MCF 10A (cell line): ENCODE measurements around the gene UMODL1. TPM values are rescaled to one million over a fixed set of nuclear protein-coding genes. Genes with fewer than 3 reads are reported as not detected.

ENCODE experiments used
- BruUV-seq: library from RNA; stranded (reverse); fragments of 400-500 nt; replicated peaks from 2 replicates; lab custom pipeline; 2021; lab: Mats Ljungman, UMichigan
- CTCF ChIA-PET: fragments of 300-600 bp; sonication (Branson Sonifier 250); formaldehyde crosslinking; extraction: SDS; loops from one replicate; lab custom pipeline; 2021; ENCODE audit warnings: antibody characterized with exemption, inconsistent platforms; lab: Yijun Ruan, JAX
- POLR2A ChIA-PET: fragments of 300-600, 350-650 bp; sonication (Branson Sonifier 250); formaldehyde crosslinking; extraction: SDS; loops from one replicate; lab custom pipeline; 2020; ENCODE audit warnings: antibody characterized with exemption, inconsistent platforms; lab: Yijun Ruan, JAX
- DNase-seq: peaks from one replicate; pipeline ENCODE4 v3.0.0-alpha.2; 2018; ENCODE audit not compliant: unreplicated experiment
- H3K27ac Mint-ChIP-seq: one replicate; pipeline ENCODE4 v1.8.0; 2022; ENCODE audit warnings: mild to moderate bottlenecking, low read depth, mixed read lengths; ENCODE audit not compliant: unreplicated experiment
- H3K27me3 Mint-ChIP-seq: one replicate; pipeline ENCODE4 v1.8.0; 2022; ENCODE audit warnings: mixed read lengths; ENCODE audit not compliant: insufficient read depth, unreplicated experiment
- H3K36me3 Mint-ChIP-seq: one replicate; pipeline ENCODE4 v1.8.0; 2022; ENCODE audit warnings: mild to moderate bottlenecking, moderate library complexity, mixed read lengths; ENCODE audit not compliant: insufficient read depth, unreplicated experiment
- H3K4me1 Mint-ChIP-seq: one replicate; pipeline ENCODE4 v1.8.0; 2022; ENCODE audit warnings: mixed read lengths; ENCODE audit not compliant: insufficient read depth, unreplicated experiment
- H3K4me3 Mint-ChIP-seq: one replicate; pipeline ENCODE4 v1.8.0; 2022; ENCODE audit warnings: mild to moderate bottlenecking, moderate library complexity, mixed read lengths; ENCODE audit not compliant: unreplicated experiment
- H3K9me3 Mint-ChIP-seq: one replicate; pipeline ENCODE4 v1.8.0; 2022; ENCODE audit warnings: mixed read lengths; ENCODE audit not compliant: unreplicated experiment
- CTCF ChIP-seq: fragments of 200-600 bp; IDR thresholded peaks from one replicate; pipeline ENCODE4 v1.8.0; 2022; ENCODE audit warnings: antibody characterized with exemption, mild to moderate bottlenecking; ENCODE audit not compliant: unreplicated experiment
- intact Hi-C: fragments of 100-400 bp; cut with micrococcal nuclease; formaldehyde crosslinking; loops from 2 replicates; pipeline ENCODE4 v1.14.1; 2022
- total RNA-seq: library from RNA; stranded (reverse); gene quantifications from 2 replicates; pipeline ENCODE4 v1.2.3, GENCODE V29; 2022

The UMODL1 gene
- total RNA-seq, 1 experiment from 2014 or later: not detected

GRCh38 chr21:42154237-42155044 lies 83.3 kb downstream of the UMODL1 start:
- no peak for TF ChIP-seq CTCF
- no TSS peak for BruUV-seq
- no peak for DNase-seq
- Mint-ChIP-seq H3K27ac (no peak overlapping the region), H3K4me1 (no peaks in the 10 kb centered on the region), H3K27me3 (no peaks in the 10 kb centered on the region), H3K4me3 (no peak overlapping the region), H3K9me3 (no peaks in the 10 kb centered on the region), H3K36me3 (no peaks in the 10 kb centered on the region)
- ChIA-PET POLR2A (no interaction called here), CTCF (interaction anchor here (0.6 to 4.2 kb wide), 4 partner anchors 9 to 35 kb away, joined by 3 to 25 read pairs (median 3); no protein-coding TSS in a partner anchor)
- intact Hi-C loops: no loop called here

DNA sequence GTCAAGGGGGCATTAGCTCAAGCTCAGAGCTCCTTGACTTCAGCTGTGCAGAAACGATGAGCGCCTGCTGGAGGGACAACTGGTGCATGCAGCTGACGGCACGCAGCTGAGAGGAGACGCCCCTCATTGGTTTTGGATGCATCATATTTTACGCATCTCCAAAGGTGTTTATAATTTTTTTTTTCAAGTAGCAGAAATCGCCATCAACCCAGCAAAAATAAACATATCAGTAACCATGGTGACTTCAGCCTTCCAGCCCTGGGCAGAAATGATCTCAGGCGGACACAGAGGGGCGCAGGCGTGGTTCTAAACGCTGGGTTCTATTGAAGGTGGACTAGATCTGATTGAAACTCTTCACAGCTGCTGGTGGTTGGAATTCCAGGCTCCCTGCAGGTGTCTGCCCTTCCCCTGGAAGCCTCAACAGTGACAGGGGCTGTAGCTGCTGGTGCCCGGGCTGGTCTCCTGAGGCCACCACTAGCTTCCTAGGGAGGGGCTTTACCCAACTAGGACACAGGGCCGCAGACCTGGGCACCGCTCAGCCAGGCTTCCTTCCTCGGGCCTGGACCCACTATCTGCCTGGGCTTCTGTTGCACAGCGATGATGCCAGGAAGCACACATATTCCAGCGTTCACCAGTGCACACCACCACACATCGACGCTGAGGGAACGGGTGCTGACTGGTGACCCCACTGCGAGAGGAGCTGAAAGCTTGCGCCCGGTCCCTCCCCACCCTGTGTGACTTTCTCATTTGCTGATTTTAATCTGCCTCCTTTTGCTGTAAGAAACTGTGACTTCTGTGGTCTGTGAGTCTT lies 84.1 kb downstream of the UMODL1 start:
- intact Hi-C loops: no loop called here
- no peaks in the 10 kb centered on the region for H3K4me1 Mint-ChIP-seq
- no peak for TF ChIP-seq CTCF
- no peaks in the 10 kb centered on the region for H3K9me3 Mint-ChIP-seq
- H3K4me3 Mint-ChIP-seq: no peak overlapping the region
- no peaks in the 10 kb centered on the region for H3K36me3 Mint-ChIP-seq
- no peaks in the 10 kb centered on the region for H3K27me3 Mint-ChIP-seq
- ChIA-PET POLR2A (no interaction called here), CTCF (interaction anchor here (0.6 to 4.2 kb wide), 5 partner anchors 9 to 34 kb away, joined by 3 to 25 read pairs (median 3); no protein-coding TSS in a partner anchor)
- BruUV-seq: no TSS peak
- no peak for DNase-seq
- no peak overlapping the region for H3K27ac Mint-ChIP-seq

GRCh38 chr21:42156690-42157605 lies 85.8 kb downstream of the UMODL1 start:
- Mint-ChIP-seq H3K9me3 (no peaks in the 10 kb centered on the region), H3K27me3 (no peaks in the 10 kb centered on the region), H3K27ac (no peak overlapping the region), H3K4me3 (no peak overlapping the region), H3K36me3 (no peaks in the 10 kb centered on the region), H3K4me1 (no peaks in the 10 kb centered on the region)
- intact Hi-C loops: no loop called here
- ChIA-PET CTCF (interaction anchor here (1.1 to 4.2 kb wide), 4 partner anchors 9 to 102 kb away, joined by 4 to 25 read pairs (median 4); no protein-coding TSS in a partner anchor), POLR2A (interaction anchor here (0.6 to 1.7 kb wide), 4 partner anchors 8 to 77 kb away, joined by 3 to 5 read pairs (median 4); no protein-coding TSS in a partner anchor)
- peak; percentile 54 for DNase-seq
- no TSS peak for BruUV-seq
- TF ChIP-seq CTCF: no peak
